K562 (cell line): ENCODE data around the gene GPR55. TPM values are rescaled to one million over a fixed set of nuclear protein-coding genes. Genes with fewer than 3 reads are reported as not detected.

Experiments used
- MCM7 ChIP-seq, 2 experiments: fragments of 450-650 bp; IDR thresholded peaks; 2 replicates each; pipeline ENCODE4 v1.6.1; 2016 to 2018
- NFATC3 ChIP-seq: fragments of 450-650 bp; IDR thresholded peaks from 2 replicates; pipeline ENCODE4 v1.6.1; 2017; ENCODE audit warnings: mild to moderate bottlenecking
- ZNF318 ChIP-seq, 2 experiments: fragments of 450-650 bp; IDR thresholded peaks; 2 replicates each; pipeline ENCODE4 v1.6.1; 2016; ENCODE audit warnings: mild to moderate bottlenecking in 2 of 2, borderline replicate concordance in 1 of 2, low read depth in 1 of 2, moderate library complexity in 1 of 2
- polyA plus RNA-seq, 8 experiments: library from polyadenylated mRNA; depleted of rRNA in 4 of 8; stranded (reverse) in 5 of 8; unstranded in 3 of 8; fragments of >200 nt; fragmentation: Nextera tagmentation in 2 of 8; fragmentation: Illumina TruSeq in 1 of 8; extraction: Ambion mirVana in 2 of 8; extraction: Trizol in 1 of 8; gene quantifications; 2 replicates each; pipeline versions ENCODE4 v1.2.1 to v1.2.3, GENCODE V29; 2011 to 2014; ENCODE audit warnings: inconsistent platforms in 1 of 8, missing spikeins in 1 of 8
- total RNA-seq, 7 experiments: library from RNA; depleted of rRNA in 6 of 7; stranded (reverse); fragments of >200 nt in 6 of 7; fragmentation: Illumina TruSeq in 2 of 7; extraction: Trizol in 2 of 7; gene quantifications; 2 replicates each; pipeline versions ENCODE4 v1.2.1 to v1.2.3, GENCODE V29; 2011 to 2021; ENCODE audit warnings: low replicate concordance in 1 of 7

GPR55 gene
- total and polyA plus RNA-seq, 9 of the 15 experiments (the other 6 are each of a cell fraction or from before 2014, with no cell fraction given) = 0.11 to 0.49 (median 0.27) TPM

- no peak for TF ChIP-seq ZNF318 (IDR thresholded peaks at IDR 0.05; ENCODE audit: borderline replicate concordance in 1 of 2, low read depth in 1 of 2)
- no peak for TF ChIP-seq NFATC3
- no peak for TF ChIP-seq MCM7 (IDR thresholded peaks at IDR 0.05)
- TF ChIP-seq, all 486 proteins: peak for 0
These were observed 28.5 kb downstream of the GPR55 start (continued) for GRCh38 chr2:230896346-230897115.
